HepG2 (cell line): ENCODE measurements around the gene RBM47. TPM values are rescaled to one million over a fixed set of nuclear protein-coding genes. Genes with fewer than 3 reads are reported as not detected.
"Not testable (repeated sequence)": the region's sequence is repeated elsewhere in the genome, so short reads cannot be mapped to it uniquely, and the experiment has no call there.

Source experiments
- ATAC-seq: fragments of 200-7000 bp; cut with Tn5 transposase; 3 replicates; pipeline ENCODE4 v1.9.1; 2020; ENCODE audit warnings: mild to moderate bottlenecking, moderate library complexity
- BruUV-seq: library from RNA; stranded (reverse); fragments of 400-500 nt; replicated peaks from 2 replicates; lab custom pipeline; 2021; lab: Mats Ljungman, UMichigan
- CTCF ChIA-PET: fragments of 300-600 bp; formaldehyde crosslinking; extraction: SDS; loops from one replicate; lab custom pipeline; 2021; ENCODE audit warnings: low total read pairs, inconsistent platforms, low intra/inter-chr PET ratio; lab: Yijun Ruan, JAX
- POLR2A ChIA-PET: fragments of 350-600 bp; sonication (Branson Sonifier 250); formaldehyde crosslinking; loops from one replicate; lab custom pipeline; 2020; ENCODE audit warnings: antibody characterized with exemption, inconsistent platforms; lab: Yijun Ruan, JAX
- DNase-seq: peaks from one replicate; pipeline ENCODE4 v3.0.0-alpha.2; 2015; ENCODE audit warnings: low spot score
- FAIRE-seq: peaks from 3 replicates; lab custom pipeline; 2011; peaks lifted over from hg19 to GRCh38; lab: Jason Lieb, UNC
- H2AFZ ChIP-seq: one replicate; pipeline ENCODE4 v1.6.1; 2011; ENCODE audit warnings: low read length, inconsistent platforms
- H3K27ac ChIP-seq: fragments of 300-600 bp; 3 replicates; pipeline ENCODE4 v1.8.0; 2011; ENCODE audit warnings: mixed run types, mild to moderate bottlenecking, mixed read lengths, low read length, inconsistent platforms; ENCODE audit not compliant: insufficient read depth; ENCODE audit errors: extremely low read length
- H3K27me3 ChIP-seq, 2 experiments: fragments of 200-600 bp in 1 of 2; 2 replicates in 1 of 2; 3 replicates in 1 of 2; pipeline versions ENCODE4 v1.6.0 to v1.8.0; 2011; ENCODE audit warnings: low read length in 2 of 2, mild to moderate bottlenecking in 2 of 2, moderate library complexity in 2 of 2, inconsistent platforms in 1 of 2; ENCODE audit not compliant: insufficient read depth in 2 of 2, control insufficient read depth in 1 of 2
- H3K36me3 ChIP-seq, 2 experiments: fragments of 200-600 bp in 1 of 2; replicated peaks in 1 of 2; 2 replicates in 1 of 2; 3 replicates in 1 of 2; pipeline versions ENCODE4 v1.5.1 to v1.8.0; 2011; ENCODE audit warnings: low read length in 2 of 2, inconsistent platforms in 1 of 2; ENCODE audit not compliant: insufficient read depth in 2 of 2, control insufficient read depth in 1 of 2
- H3K4me1 ChIP-seq: 2 replicates; pipeline ENCODE4 v1.5.1; 2012; ENCODE audit warnings: low read length, inconsistent platforms; ENCODE audit not compliant: insufficient read depth
- H3K4me2 ChIP-seq: 2 replicates; pipeline ENCODE4 v1.6.0; 2011; ENCODE audit warnings: low read depth, low read length, inconsistent platforms
- H3K4me3 ChIP-seq, 3 experiments: fragments of 200-600 bp in 1 of 3; sonication (generic), shearing (Covaris generic) in 1 of 3; replicated peaks in 1 of 3; 2 replicates each; pipeline ENCODE4 v1.5.1; 2011 to 2016; ENCODE audit warnings: low read length in 3 of 3, inconsistent platforms in 2 of 3, low read depth in 2 of 3, mild to moderate bottlenecking in 2 of 3, control low read depth in 1 of 3, mixed read lengths in 1 of 3; ENCODE audit not compliant: insufficient read depth in 1 of 3
- H3K79me2 ChIP-seq: one replicate; pipeline ENCODE4 v1.6.1; 2011; ENCODE audit warnings: low read length, inconsistent platforms; ENCODE audit not compliant: insufficient read depth
- H3K9ac ChIP-seq: 2 replicates; pipeline ENCODE4 v1.6.0; 2011; ENCODE audit warnings: mild to moderate bottlenecking, low read depth, low read length, inconsistent platforms; ENCODE audit not compliant: insufficient read depth
- H3K9me3 ChIP-seq: 2 replicates; pipeline ENCODE4 v1.5.1; 2012; ENCODE audit warnings: mild to moderate bottlenecking, low read length
- H4K20me1 ChIP-seq: 2 replicates; pipeline ENCODE4 v1.6.0; 2011; ENCODE audit warnings: inconsistent platforms, mild to moderate bottlenecking, low read length, moderate library complexity; ENCODE audit not compliant: insufficient read depth
- BCL3 ChIP-seq: sonication (generic); formaldehyde crosslinking; IDR thresholded peaks from 2 replicates; pipeline ENCODE4 v1.5.1; 2020; ENCODE audit warnings: mild to moderate bottlenecking, missing genetic modification reagents, moderate library complexity
- ELF3 ChIP-seq: IDR thresholded peaks from 2 replicates; pipeline ENCODE4 v1.6.1; 2016; ENCODE audit warnings: missing genetic modification reagents, missing compliant biosample characterization
- FOSL2 ChIP-seq: sonication (generic); formaldehyde crosslinking; IDR thresholded peaks from 2 replicates; pipeline ENCODE4 v1.4.0; 2020; ENCODE audit warnings: missing genetic modification reagents
- MAX ChIP-seq: IDR thresholded peaks from 2 replicates; pipeline ENCODE4 v1.6.1; 2012; ENCODE audit warnings: inconsistent platforms
- STAG1 ChIP-seq: sonication (generic); formaldehyde crosslinking; IDR thresholded peaks from 2 replicates; pipeline ENCODE4 v1.4.0; 2020; ENCODE audit warnings: missing genetic modification reagents
- ZBTB1 ChIP-seq: sonication (generic); formaldehyde crosslinking; IDR thresholded peaks from 2 replicates; pipeline ENCODE4 v1.4.0; 2020; ENCODE audit warnings: missing genetic modification reagents, borderline replicate concordance
- ZNF777 ChIP-seq: sonication (generic); formaldehyde crosslinking; IDR thresholded peaks from 2 replicates; pipeline ENCODE4 v1.4.0; 2020; ENCODE audit warnings: missing genetic modification reagents
- WGBS: methylation state at CpG from one replicate; pipeline ENCODE4 v1.1.6; 2017; ENCODE audit warnings: low lambda C conversion rate; 5-methylcytosine and 5-hydroxymethylcytosine counted together
- in situ Hi-C: cut with HindIII; loops from 2 replicates; pipeline ENCODE4 v1.10.0; 2017; ENCODE audit warnings: low pct_unique_long_range_greater_than_20kb; ENCODE audit not compliant: extremely low pct_ligation_motif_present
- intact Hi-C: fragments of 100-400 bp; cut with micrococcal nuclease; formaldehyde crosslinking; loops from one replicate; pipeline ENCODE4 v1.10.0; 2022; ENCODE audit not compliant: unreplicated experiment
- polyA plus RNA-seq, 8 experiments: library from polyadenylated mRNA; depleted of rRNA in 3 of 8; stranded (reverse) in 7 of 8; unstranded in 1 of 8; fragments of >200 nt; fragmentation: Illumina TruSeq in 4 of 8; extraction: Trizol in 4 of 8; gene quantifications; 2 replicates each; pipeline versions ENCODE4 v1.2.1 to v1.2.3, GENCODE V29; 2011 to 2016; ENCODE audit warnings: low read depth in 4 of 8, missing spikeins in 1 of 8, mixed read lengths in 1 of 8; ENCODE audit not compliant: insufficient read depth in 1 of 8
- total RNA-seq, 5 experiments: library from RNA; depleted of rRNA; stranded (reverse); fragments of >200 nt; fragmentation: Illumina TruSeq; extraction: Trizol; gene quantifications; 2 replicates each; pipeline ENCODE4 v1.2.3, GENCODE V29; 2016; ENCODE audit warnings: low read depth in 1 of 5
- TF ChIP-seq, protein P1 (sequence below): sonication (generic); formaldehyde crosslinking; IDR thresholded peaks from 2 replicates; pipeline ENCODE4 v1.4.0; 2020; ENCODE audit warnings: mild to moderate bottlenecking, missing genetic modification reagents

Gene RBM47
- total and polyA plus RNA-seq, 2 of the 13 experiments (the other 11 are each of a cell fraction or from before 2014, with no cell fraction given) = 1.2 to 2.5 TPM

- TF ChIP-seq BCL3 (CRISPR knock-in tag) (no peak), ZNF777 (CRISPR knock-in tag) (no peak)
These were observed 77.1 kb downstream of the RBM47 start (continued) for GRCh38 chr4:40552536-40552935.

DNA sequence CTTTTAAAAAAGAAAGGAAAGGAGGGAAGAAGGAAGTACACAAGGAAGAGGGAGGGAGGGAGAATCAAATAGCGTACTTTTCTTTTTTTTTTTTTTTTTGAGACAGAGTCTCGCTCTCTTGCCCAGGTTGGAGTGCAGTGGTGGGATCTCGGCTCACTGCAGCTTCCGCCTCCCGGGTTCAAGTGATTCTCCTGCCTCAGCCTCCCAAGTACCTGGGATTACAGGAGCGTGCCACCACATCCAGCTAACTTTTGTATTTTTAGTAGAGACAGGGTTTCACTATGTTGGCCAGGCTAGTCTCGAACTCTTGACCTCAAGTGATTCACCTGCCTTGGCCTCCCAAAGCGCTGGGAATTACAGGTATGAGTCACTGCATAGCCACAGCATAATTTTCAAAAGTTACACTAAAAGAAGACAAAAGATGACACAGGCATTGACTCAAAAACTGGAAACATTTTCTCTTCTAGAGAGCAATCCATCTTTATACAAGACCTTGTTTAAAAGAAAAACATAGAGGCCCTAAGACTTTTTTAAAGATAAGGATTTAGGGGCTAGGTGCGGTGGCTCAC is 78.0 kb downstream of the RBM47 start:
- CTCF ChIA-PET, H3K9me3 ChIP-seq, H3K36me3 ChIP-seq, H4K20me1 ChIP-seq, POLR2A ChIA-PET, H2AFZ ChIP-seq, ATAC-seq, H3K27me3 ChIP-seq, H3K27ac ChIP-seq, BruUV-seq, FAIRE-seq, H3K79me2 ChIP-seq, H3K9ac ChIP-seq, DNase-seq, in situ Hi-C loops: not testable (repeated sequence)
- WGBS = 60% methylated on average over 9 of the region's 9 CpGs
- Histone ChIP-seq H3K4me3 (0 out of 6 replicates have a peak overlapping the region, but pooled peaks of 1 of the 3 experiments have one; percentile 28), H3K4me1 (peaks cover 24% of the 10 kb centered on the region), H3K4me2 (peak overlapping the region; percentile 50; the same call in 1 of the 2 replicates)
- TF ChIP-seq FOSL2 = 0 out of 2 replicates have a peak, but pooled peaks have one; percentile 25
- intact Hi-C loops = loop anchor here (1.0 kb wide), 1 partner anchor 168 kb away; no protein-coding TSS in a partner anchor

GRCh38 chr4:40550948-40551462 is 78.7 kb downstream of the RBM47 start:
- no peaks in the 10 kb centered on the region for H4K20me1 ChIP-seq
- H3K4me3 ChIP-seq = peak overlapping the region in 2 of 3 experiments; percentile 0 to 28; a peak in 1 of 6 replicates
- CTCF ChIA-PET = no interaction called here
- no peak overlapping the region for H2AFZ ChIP-seq
- BruUV-seq = no TSS peak
- no peaks in the 10 kb centered on the region; a peak in 1 of 5 replicates for H3K27me3 ChIP-seq
- FAIRE-seq = peak; percentile 63
- POLR2A ChIA-PET = interaction anchor here (0.7 kb wide), 1 partner anchor 26 kb away, joined by 3 read pairs; no protein-coding TSS in a partner anchor
- no peak overlapping the region for H3K27ac ChIP-seq
- H3K9ac ChIP-seq = no peak overlapping the region
- H3K36me3 ChIP-seq = no peaks in the 10 kb centered on the region
- intact Hi-C loops (loop anchor here (1.0 kb wide), 1 partner anchor 168 kb away; no protein-coding TSS in a partner anchor), in situ Hi-C loops (no loop called here)
- peak; percentile 54 for DNase-seq
- H3K9me3 ChIP-seq = no peaks in the 10 kb centered on the region
- ATAC-seq = peak; percentile 78
- peak overlapping the region; percentile 50 for H3K4me2 ChIP-seq
- H3K4me1 ChIP-seq = peaks cover 31% of the 10 kb centered on the region
- 2% methylated on average over 5 of the region's 5 CpGs for WGBS
- H3K79me2 ChIP-seq = no peaks in the 10 kb centered on the region
- 0 out of 2 replicates have a peak, but pooled peaks have one; percentile 16 for TF ChIP-seq ELF3 (CRISPR knock-in tag)
- TF ChIP-seq, protein P1, sequence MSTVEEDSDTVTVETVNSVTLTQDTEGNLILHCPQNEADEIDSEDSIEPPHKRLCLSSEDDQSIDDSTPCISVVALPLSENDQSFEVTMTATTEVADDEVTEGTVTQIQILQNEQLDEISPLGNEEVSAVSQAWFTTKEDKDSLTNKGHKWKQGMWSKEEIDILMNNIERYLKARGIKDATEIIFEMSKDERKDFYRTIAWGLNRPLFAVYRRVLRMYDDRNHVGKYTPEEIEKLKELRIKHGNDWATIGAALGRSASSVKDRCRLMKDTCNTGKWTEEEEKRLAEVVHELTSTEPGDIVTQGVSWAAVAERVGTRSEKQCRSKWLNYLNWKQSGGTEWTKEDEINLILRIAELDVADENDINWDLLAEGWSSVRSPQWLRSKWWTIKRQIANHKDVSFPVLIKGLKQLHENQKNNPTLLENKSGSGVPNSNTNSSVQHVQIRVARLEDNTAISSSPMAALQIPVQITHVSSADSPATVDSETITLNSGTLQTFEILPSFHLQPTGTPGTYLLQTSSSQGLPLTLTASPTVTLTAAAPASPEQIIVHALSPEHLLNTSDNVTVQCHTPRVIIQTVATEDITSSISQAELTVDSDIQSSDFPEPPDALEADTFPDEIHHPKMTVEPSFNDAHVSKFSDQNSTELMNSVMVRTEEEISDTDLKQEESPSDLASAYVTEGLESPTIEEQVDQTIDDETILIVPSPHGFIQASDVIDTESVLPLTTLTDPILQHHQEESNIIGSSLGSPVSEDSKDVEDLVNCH (CRISPR knock-in tag) = no peak
- no peak for TF ChIP-seq MAX
- TF ChIP-seq STAG1 (CRISPR knock-in tag) = peak; percentile 70
- TF ChIP-seq ZBTB1 (CRISPR knock-in tag) = no peak
